Measurements from ENCODE around the gene ARHGAP22.
"Not testable (repeated sequence)": the region's sequence is repeated elsewhere in the genome, so short reads cannot be mapped to it uniquely, and the experiment has no call there.

Gene ARHGAP22

GRCh38 chr10:48450233-48450740 is 154.6 kb downstream of the ARHGAP22 start:
- no peak for DNase-seq (ENCODE audit: low read depth in 2 of 2)

- DNase-seq (ENCODE audit: low read depth in 2 of 2), result no peak
Measured at GRCh38 chr10:48449501-48450232, 155.2 kb downstream of the ARHGAP22 start.

GRCh38 chr10:48448796-48449195 is 156.1 kb downstream of the ARHGAP22 start:
- no peak for DNase-seq (ENCODE audit: low read depth in 2 of 2)

GRCh38 chr10:48447356-48448215 is 157.3 kb downstream of the ARHGAP22 start:
- no peak for DNase-seq (ENCODE audit: low read depth in 2 of 2)

GRCh38 chr10:48446785-48447184 is 158.1 kb downstream of the ARHGAP22 start:
- DNase-seq (ENCODE audit: low read depth in 2 of 2), result no peak

- DNase-seq (ENCODE audit: low read depth in 2 of 2), result no peak
Measured at GRCh38 chr10:48445932-48446331, 158.9 kb downstream of the ARHGAP22 start.

GRCh38 chr10:48444861-48445841 is 159.7 kb downstream of the ARHGAP22 start:
- no peak for DNase-seq (ENCODE audit: low read depth in 2 of 2)

- no peak for DNase-seq (ENCODE audit: low read depth in 2 of 2)
Measured at GRCh38 chr10:48444266-48444665, 160.6 kb downstream of the ARHGAP22 start.

- DNase-seq (ENCODE audit: low read depth in 2 of 2), result no peak
Measured at GRCh38 chr10:48442809-48443177, 162.1 kb downstream of the ARHGAP22 start.

GRCh38 chr10:48442090-48442808 is 162.6 kb downstream of the ARHGAP22 start:
- DNase-seq (ENCODE audit: low read depth in 2 of 2), result no peak

GRCh38 chr10:48440771-48441170 is 164.1 kb downstream of the ARHGAP22 start:
- DNase-seq (ENCODE audit: low read depth in 2 of 2), result no peak

- DNase-seq (ENCODE audit: low read depth in 2 of 2), result no peak
Measured at GRCh38 chr10:48439581-48440041, 165.3 kb downstream of the ARHGAP22 start.

- no peak for DNase-seq (ENCODE audit: low read depth in 2 of 2)
Measured at GRCh38 chr10:48439031-48439430, 165.8 kb downstream of the ARHGAP22 start.

GRCh38 chr10:48437546-48437945 is 167.3 kb downstream of the ARHGAP22 start:
- no peak for DNase-seq (ENCODE audit: low read depth in 2 of 2)

GRCh38 chr10:48431871-48432270 is 173.0 kb downstream of the ARHGAP22 start:
- DNase-seq (ENCODE audit: low read depth in 2 of 2), result no peak

GRCh38 chr10:48430402-48430993 is 174.4 kb downstream of the ARHGAP22 start:
- no peak for DNase-seq (ENCODE audit: low read depth in 2 of 2)

GRCh38 chr10:48429309-48429708 is 175.6 kb downstream of the ARHGAP22 start:
- no peak for DNase-seq (ENCODE audit: low read depth in 2 of 2)

- DNase-seq (ENCODE audit: low read depth in 2 of 2), result no peak
Measured at GRCh38 chr10:48428896-48429295, 176.0 kb downstream of the ARHGAP22 start.

- DNase-seq (ENCODE audit: low read depth in 2 of 2), result no peak
Measured at GRCh38 chr10:48423884-48424283, 181.0 kb downstream of the ARHGAP22 start.

GRCh38 chr10:48421862-48422261 is 183.0 kb downstream of the ARHGAP22 start:
- not testable (repeated sequence) for DNase-seq (ENCODE audit: low read depth in 2 of 2)
